HEK293 (cell line): ENCODE data around the gene AP3D1.

Source experiments
- CTCF ChIA-PET: fragments of 350-600 bp; formaldehyde crosslinking; extraction: SDS; loops from one replicate; lab custom pipeline; 2021; ENCODE audit warnings: antibody characterized with exemption; lab: Yijun Ruan, JAX
- POLR2A ChIA-PET: fragments of 300-600 bp; formaldehyde crosslinking; extraction: SDS; loops from one replicate; lab custom pipeline; 2020; ENCODE audit warnings: antibody characterized with exemption, inconsistent platforms; lab: Yijun Ruan, JAX
- H3K27ac ChIP-seq: fragments of 200-500 bp; sonication (Bioruptor generic); 2 replicates; pipeline ENCODE4 v1.5.1; 2014; ENCODE audit warnings: low read depth, low read length, control low read depth, inconsistent platforms; ENCODE audit errors: extremely low read depth
- H3K36me3 ChIP-seq, 2 experiments: fragments of 200-500 bp in 1 of 2; sonication (Bioruptor generic) in 1 of 2; 1 replicate in 1 of 2; 2 replicates in 1 of 2; pipeline ENCODE4 v1.5.1; 2014 to 2017; ENCODE audit warnings: inconsistent platforms in 2 of 2, low read length in 2 of 2; ENCODE audit not compliant: control insufficient read depth in 2 of 2, insufficient read depth in 1 of 2
- H3K4me1 ChIP-seq: fragments of 200-500 bp; sonication (Bioruptor generic); 2 replicates; pipeline ENCODE4 v1.5.1; 2014; ENCODE audit warnings: mild to moderate bottlenecking, low read length, inconsistent platforms; ENCODE audit not compliant: control insufficient read depth, insufficient read depth
- H3K4me3 ChIP-seq: 2 replicates; pipeline ENCODE4 v1.5.1; 2011; ENCODE audit warnings: low read depth, mild to moderate bottlenecking, control low read depth, low read length, moderate library complexity
- H3K9me3 ChIP-seq: fragments of 200-500 bp; sonication (Bioruptor generic); 2 replicates; pipeline ENCODE4 v1.5.1; 2014; ENCODE audit warnings: low read depth, low read length, inconsistent platforms; ENCODE audit not compliant: control insufficient read depth, insufficient read depth
- BCL11A ChIP-seq: fragments of 450-650 bp; formaldehyde crosslinking; IDR thresholded peaks from 2 replicates; pipeline ENCODE4 v1.5.1; 2016; ENCODE audit warnings: low read depth, missing biosample characterization, missing genetic modification characterization
- EGR2 ChIP-seq: fragments of 450-650 bp; formaldehyde crosslinking; IDR thresholded peaks from 2 replicates; pipeline ENCODE4 v1.5.1; 2016; ENCODE audit warnings: low read depth, missing biosample characterization, missing genetic modification characterization
- SETDB1 ChIP-seq: IDR thresholded peaks from one replicate; pipeline ENCODE4 v1.6.1; 2017; ENCODE audit warnings: mild to moderate bottlenecking, low read length, moderate library complexity, mixed read lengths; ENCODE audit not compliant: insufficient read length
- ZFP69B ChIP-seq: fragments of 450-650 bp; formaldehyde crosslinking; IDR thresholded peaks from 2 replicates; pipeline ENCODE4 v1.5.1; 2016; ENCODE audit warnings: missing biosample characterization, missing genetic modification characterization
- ZNF132 ChIP-seq: fragments of 450-650 bp; formaldehyde crosslinking; IDR thresholded peaks from 2 replicates; pipeline ENCODE4 v1.5.1; 2017; ENCODE audit warnings: missing biosample characterization, missing genetic modification characterization, borderline replicate concordance
- ZNF23 ChIP-seq: fragments of 450-650 bp; formaldehyde crosslinking; IDR thresholded peaks from 2 replicates; pipeline ENCODE4 v1.5.1; 2016; ENCODE audit warnings: missing biosample characterization, missing genetic modification characterization, borderline replicate concordance
- ZNF239 ChIP-seq: fragments of 450-650 bp; formaldehyde crosslinking; IDR thresholded peaks from 2 replicates; pipeline ENCODE4 v1.5.1; 2016; ENCODE audit warnings: missing biosample characterization, missing genetic modification characterization
- ZNF266 ChIP-seq: fragments of 450-650 bp; formaldehyde crosslinking; IDR thresholded peaks from 2 replicates; pipeline ENCODE4 v1.5.1; 2016; ENCODE audit warnings: missing biosample characterization, missing genetic modification characterization, low read depth
- ZNF416 ChIP-seq: fragments of 450-650 bp; formaldehyde crosslinking; IDR thresholded peaks from 2 replicates; pipeline ENCODE4 v1.5.1; 2016; ENCODE audit warnings: missing biosample characterization, missing genetic modification characterization
- ZNF48 ChIP-seq: fragments of 450-650 bp; formaldehyde crosslinking; IDR thresholded peaks from 2 replicates; pipeline ENCODE4 v1.5.1; 2016; ENCODE audit warnings: missing biosample characterization, missing genetic modification characterization
- ZNF610 ChIP-seq: fragments of 450-650 bp; formaldehyde crosslinking; IDR thresholded peaks from 2 replicates; pipeline ENCODE4 v1.5.1; 2016; ENCODE audit warnings: missing biosample characterization, missing genetic modification characterization, borderline replicate concordance
- ZNF791 ChIP-seq: fragments of 450-650 bp; formaldehyde crosslinking; IDR thresholded peaks from 2 replicates; pipeline ENCODE4 v1.5.1; 2016; ENCODE audit warnings: missing biosample characterization, missing genetic modification characterization
- ZNF792 ChIP-seq: fragments of 450-650 bp; formaldehyde crosslinking; IDR thresholded peaks from 2 replicates; pipeline ENCODE4 v1.5.1; 2016; ENCODE audit warnings: missing biosample characterization, missing genetic modification characterization
- TF ChIP-seq, protein P1 (sequence below): fragments of 450-650 bp; formaldehyde crosslinking; IDR thresholded peaks from 2 replicates; pipeline ENCODE4 v1.5.1; 2017; ENCODE audit warnings: missing biosample characterization, missing genetic modification characterization
- TF ChIP-seq, protein P2 (sequence below): fragments of 450-650 bp; formaldehyde crosslinking; IDR thresholded peaks from 2 replicates; pipeline ENCODE4 v1.5.1; 2016; ENCODE audit warnings: missing biosample characterization, missing genetic modification characterization
- TF ChIP-seq, protein P3 (sequence below): fragments of 450-650 bp; formaldehyde crosslinking; IDR thresholded peaks from 2 replicates; pipeline ENCODE4 v1.5.1; 2016; ENCODE audit warnings: missing biosample characterization, missing genetic modification characterization, borderline replicate concordance
- TF ChIP-seq, protein P4 (sequence below): fragments of 450-650 bp; formaldehyde crosslinking; IDR thresholded peaks from 2 replicates; pipeline ENCODE4 v1.5.1; 2017; ENCODE audit warnings: missing biosample characterization, missing genetic modification characterization
- TF ChIP-seq, protein P5 (sequence below): fragments of 450-650 bp; formaldehyde crosslinking; IDR thresholded peaks from 2 replicates; pipeline ENCODE4 v1.5.1; 2016; ENCODE audit warnings: missing biosample characterization, missing genetic modification characterization
- TF ChIP-seq, protein P6 (sequence below): fragments of 450-650 bp; formaldehyde crosslinking; IDR thresholded peaks from 2 replicates; pipeline ENCODE4 v1.5.1; 2016; ENCODE audit warnings: missing biosample characterization, missing genetic modification characterization, borderline replicate concordance

Gene AP3D1

DNA sequence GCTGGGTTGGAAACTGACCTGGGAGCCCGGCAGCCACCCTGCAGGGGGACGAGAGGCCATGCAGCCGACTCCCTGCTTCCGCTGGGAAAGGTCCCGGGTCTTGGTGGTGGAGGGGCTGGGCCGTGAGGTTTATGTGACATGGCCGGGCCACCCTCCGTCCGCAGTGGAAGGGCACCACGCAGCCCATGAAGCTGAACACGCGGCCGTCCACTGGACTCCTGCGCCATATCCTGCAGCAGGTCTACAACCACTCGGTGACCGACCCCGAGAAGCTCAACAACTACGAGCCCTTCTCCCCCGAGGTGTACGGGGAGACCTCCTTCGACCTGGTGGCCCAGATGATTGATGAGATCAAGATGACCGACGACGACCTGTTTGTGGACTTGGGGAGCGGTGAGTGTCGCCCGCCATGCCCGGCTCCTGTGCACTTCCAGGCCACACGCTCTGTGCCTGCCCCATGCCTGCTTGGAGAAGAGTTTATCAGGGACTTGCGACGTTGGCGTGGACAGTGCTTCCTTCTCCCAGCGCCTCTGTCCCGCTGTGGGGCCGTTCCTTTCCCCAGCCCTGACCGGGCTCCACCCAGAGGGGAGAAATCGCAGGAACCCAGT is 39.6 kb upstream of the AP3D1 start:
- TF ChIP-seq ZNF610 (no peak), ZNF791 (no peak), ZNF266 (tag by site-specific recombination) (no peak), ZNF792 (tag by site-specific recombination) (no peak), ZNF23 (tag by site-specific recombination) (no peak), SETDB1 (no peak), EGR2 (no peak), ZNF48 (tag by site-specific recombination) (no peak), ZFP69B (tag by site-specific recombination) (no peak), BCL11A (tag by site-specific recombination) (no peak), ZNF416 (tag by site-specific recombination) (no peak), ZNF239 (tag by site-specific recombination) (no peak), ZNF132 (no peak)
- TF ChIP-seq, protein P1, sequence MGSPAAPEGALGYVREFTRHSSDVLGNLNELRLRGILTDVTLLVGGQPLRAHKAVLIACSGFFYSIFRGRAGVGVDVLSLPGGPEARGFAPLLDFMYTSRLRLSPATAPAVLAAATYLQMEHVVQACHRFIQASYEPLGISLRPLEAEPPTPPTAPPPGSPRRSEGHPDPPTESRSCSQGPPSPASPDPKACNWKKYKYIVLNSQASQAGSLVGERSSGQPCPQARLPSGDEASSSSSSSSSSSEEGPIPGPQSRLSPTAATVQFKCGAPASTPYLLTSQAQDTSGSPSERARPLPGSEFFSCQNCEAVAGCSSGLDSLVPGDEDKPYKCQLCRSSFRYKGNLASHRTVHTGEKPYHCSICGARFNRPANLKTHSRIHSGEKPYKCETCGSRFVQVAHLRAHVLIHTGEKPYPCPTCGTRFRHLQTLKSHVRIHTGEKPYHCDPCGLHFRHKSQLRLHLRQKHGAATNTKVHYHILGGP (tag by site-specific recombination) = no peak
- TF ChIP-seq, protein P2, sequence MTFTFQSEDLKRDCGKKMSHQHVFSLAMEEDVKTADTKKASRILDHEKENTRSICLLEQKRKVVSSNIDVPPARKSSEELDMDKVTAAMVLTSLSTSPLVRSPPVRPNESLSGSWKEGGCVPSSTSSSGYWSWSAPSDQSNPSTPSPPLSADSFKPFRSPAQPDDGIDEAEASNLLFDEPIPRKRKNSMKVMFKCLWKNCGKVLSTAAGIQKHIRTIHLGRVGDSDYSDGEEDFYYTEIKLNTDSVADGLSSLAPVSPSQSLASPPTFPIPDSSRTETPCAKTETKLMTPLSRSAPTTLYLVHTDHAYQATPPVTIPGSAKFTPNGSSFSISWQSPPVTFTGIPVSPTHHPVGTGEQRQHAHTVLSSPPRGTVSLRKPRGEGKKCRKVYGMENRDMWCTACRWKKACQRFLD (tag by site-specific recombination) = no peak
- TF ChIP-seq, protein P3, sequence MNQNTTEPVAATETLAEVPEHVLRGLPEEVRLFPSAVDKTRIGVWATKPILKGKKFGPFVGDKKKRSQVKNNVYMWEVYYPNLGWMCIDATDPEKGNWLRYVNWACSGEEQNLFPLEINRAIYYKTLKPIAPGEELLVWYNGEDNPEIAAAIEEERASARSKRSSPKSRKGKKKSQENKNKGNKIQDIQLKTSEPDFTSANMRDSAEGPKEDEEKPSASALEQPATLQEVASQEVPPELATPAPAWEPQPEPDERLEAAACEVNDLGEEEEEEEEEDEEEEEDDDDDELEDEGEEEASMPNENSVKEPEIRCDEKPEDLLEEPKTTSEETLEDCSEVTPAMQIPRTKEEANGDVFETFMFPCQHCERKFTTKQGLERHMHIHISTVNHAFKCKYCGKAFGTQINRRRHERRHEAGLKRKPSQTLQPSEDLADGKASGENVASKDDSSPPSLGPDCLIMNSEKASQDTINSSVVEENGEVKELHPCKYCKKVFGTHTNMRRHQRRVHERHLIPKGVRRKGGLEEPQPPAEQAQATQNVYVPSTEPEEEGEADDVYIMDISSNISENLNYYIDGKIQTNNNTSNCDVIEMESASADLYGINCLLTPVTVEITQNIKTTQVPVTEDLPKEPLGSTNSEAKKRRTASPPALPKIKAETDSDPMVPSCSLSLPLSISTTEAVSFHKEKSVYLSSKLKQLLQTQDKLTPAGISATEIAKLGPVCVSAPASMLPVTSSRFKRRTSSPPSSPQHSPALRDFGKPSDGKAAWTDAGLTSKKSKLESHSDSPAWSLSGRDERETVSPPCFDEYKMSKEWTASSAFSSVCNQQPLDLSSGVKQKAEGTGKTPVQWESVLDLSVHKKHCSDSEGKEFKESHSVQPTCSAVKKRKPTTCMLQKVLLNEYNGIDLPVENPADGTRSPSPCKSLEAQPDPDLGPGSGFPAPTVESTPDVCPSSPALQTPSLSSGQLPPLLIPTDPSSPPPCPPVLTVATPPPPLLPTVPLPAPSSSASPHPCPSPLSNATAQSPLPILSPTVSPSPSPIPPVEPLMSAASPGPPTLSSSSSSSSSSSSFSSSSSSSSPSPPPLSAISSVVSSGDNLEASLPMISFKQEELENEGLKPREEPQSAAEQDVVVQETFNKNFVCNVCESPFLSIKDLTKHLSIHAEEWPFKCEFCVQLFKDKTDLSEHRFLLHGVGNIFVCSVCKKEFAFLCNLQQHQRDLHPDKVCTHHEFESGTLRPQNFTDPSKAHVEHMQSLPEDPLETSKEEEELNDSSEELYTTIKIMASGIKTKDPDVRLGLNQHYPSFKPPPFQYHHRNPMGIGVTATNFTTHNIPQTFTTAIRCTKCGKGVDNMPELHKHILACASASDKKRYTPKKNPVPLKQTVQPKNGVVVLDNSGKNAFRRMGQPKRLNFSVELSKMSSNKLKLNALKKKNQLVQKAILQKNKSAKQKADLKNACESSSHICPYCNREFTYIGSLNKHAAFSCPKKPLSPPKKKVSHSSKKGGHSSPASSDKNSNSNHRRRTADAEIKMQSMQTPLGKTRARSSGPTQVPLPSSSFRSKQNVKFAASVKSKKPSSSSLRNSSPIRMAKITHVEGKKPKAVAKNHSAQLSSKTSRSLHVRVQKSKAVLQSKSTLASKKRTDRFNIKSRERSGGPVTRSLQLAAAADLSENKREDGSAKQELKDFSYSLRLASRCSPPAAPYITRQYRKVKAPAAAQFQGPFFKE = no peak
- TF ChIP-seq, protein P4, sequence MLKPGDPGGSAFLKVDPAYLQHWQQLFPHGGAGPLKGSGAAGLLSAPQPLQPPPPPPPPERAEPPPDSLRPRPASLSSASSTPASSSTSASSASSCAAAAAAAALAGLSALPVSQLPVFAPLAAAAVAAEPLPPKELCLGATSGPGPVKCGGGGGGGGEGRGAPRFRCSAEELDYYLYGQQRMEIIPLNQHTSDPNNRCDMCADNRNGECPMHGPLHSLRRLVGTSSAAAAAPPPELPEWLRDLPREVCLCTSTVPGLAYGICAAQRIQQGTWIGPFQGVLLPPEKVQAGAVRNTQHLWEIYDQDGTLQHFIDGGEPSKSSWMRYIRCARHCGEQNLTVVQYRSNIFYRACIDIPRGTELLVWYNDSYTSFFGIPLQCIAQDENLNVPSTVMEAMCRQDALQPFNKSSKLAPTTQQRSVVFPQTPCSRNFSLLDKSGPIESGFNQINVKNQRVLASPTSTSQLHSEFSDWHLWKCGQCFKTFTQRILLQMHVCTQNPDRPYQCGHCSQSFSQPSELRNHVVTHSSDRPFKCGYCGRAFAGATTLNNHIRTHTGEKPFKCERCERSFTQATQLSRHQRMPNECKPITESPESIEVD (tag by site-specific recombination) = no peak
- TF ChIP-seq, protein P5, sequence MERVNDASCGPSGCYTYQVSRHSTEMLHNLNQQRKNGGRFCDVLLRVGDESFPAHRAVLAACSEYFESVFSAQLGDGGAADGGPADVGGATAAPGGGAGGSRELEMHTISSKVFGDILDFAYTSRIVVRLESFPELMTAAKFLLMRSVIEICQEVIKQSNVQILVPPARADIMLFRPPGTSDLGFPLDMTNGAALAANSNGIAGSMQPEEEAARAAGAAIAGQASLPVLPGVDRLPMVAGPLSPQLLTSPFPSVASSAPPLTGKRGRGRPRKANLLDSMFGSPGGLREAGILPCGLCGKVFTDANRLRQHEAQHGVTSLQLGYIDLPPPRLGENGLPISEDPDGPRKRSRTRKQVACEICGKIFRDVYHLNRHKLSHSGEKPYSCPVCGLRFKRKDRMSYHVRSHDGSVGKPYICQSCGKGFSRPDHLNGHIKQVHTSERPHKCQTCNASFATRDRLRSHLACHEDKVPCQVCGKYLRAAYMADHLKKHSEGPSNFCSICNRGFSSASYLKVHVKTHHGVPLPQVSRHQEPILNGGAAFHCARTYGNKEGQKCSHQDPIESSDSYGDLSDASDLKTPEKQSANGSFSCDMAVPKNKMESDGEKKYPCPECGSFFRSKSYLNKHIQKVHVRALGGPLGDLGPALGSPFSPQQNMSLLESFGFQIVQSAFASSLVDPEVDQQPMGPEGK (tag by site-specific recombination) = no peak
- TF ChIP-seq, protein P6, sequence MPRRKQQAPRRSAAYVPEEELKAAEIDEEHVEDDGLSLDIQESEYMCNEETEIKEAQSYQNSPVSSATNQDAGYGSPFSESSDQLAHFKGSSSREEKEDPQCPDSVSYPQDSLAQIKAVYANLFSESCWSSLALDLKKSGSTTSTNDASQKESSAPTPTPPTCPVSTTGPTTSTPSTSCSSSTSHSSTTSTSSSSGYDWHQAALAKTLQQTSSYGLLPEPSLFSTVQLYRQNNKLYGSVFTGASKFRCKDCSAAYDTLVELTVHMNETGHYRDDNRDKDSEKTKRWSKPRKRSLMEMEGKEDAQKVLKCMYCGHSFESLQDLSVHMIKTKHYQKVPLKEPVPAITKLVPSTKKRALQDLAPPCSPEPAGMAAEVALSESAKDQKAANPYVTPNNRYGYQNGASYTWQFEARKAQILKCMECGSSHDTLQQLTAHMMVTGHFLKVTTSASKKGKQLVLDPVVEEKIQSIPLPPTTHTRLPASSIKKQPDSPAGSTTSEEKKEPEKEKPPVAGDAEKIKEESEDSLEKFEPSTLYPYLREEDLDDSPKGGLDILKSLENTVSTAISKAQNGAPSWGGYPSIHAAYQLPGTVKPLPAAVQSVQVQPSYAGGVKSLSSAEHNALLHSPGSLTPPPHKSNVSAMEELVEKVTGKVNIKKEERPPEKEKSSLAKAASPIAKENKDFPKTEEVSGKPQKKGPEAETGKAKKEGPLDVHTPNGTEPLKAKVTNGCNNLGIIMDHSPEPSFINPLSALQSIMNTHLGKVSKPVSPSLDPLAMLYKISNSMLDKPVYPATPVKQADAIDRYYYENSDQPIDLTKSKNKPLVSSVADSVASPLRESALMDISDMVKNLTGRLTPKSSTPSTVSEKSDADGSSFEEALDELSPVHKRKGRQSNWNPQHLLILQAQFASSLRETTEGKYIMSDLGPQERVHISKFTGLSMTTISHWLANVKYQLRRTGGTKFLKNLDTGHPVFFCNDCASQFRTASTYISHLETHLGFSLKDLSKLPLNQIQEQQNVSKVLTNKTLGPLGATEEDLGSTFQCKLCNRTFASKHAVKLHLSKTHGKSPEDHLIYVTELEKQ (tag by site-specific recombination) = no peak
- Histone ChIP-seq H3K27ac (no peak overlapping the region), H3K9me3 (no peaks in the 10 kb centered on the region), H3K4me3 (no peak overlapping the region), H3K4me1 (no peaks in the 10 kb centered on the region), H3K36me3 (peaks cover 4 to 73% of the 10 kb centered on the region in 2 experiments; a peak in 2 of 3 replicates)
- ChIA-PET POLR2A (no interaction called here), CTCF (interaction anchor here (0.7 kb wide), 1 partner anchor 86 kb away, joined by 3 read pairs; no protein-coding TSS in a partner anchor)
